Caco-2 (cell line): ENCODE results near the gene LRMDA. TPM values are rescaled to one million over a fixed set of nuclear protein-coding genes. Genes with fewer than 3 reads are reported as not detected.

Experiments used
- BruUV-seq: library from RNA; stranded (reverse); fragments of 400-500 nt; replicated peaks from 2 replicates; lab custom pipeline; 2021; lab: Mats Ljungman, UMichigan
- CTCF ChIA-PET: fragments of 300-600 bp; sonication (Branson Sonifier 250); formaldehyde crosslinking; loops from one replicate; lab custom pipeline; 2022; ENCODE audit warnings: antibody characterized with exemption; lab: Charles Lee
- POLR2A ChIA-PET: fragments of 300-600 bp; sonication (Branson Sonifier 250); formaldehyde crosslinking; loops from one replicate; lab custom pipeline; 2022; ENCODE audit warnings: antibody characterized with exemption; lab: Charles Lee
- DNase-seq, 2 experiments: peaks; one replicate each; pipeline versions ENCODE4 v3.0.0 to v3.0.0-alpha.2; 2020 to 2022
- H3K27me3 ChIP-seq: replicated peaks from 2 replicates; pipeline ENCODE4 v1.6.0; 2011; ENCODE audit warnings: low read length; ENCODE audit not compliant: control insufficient read depth, insufficient read depth
- H3K36me3 ChIP-seq: 2 replicates; pipeline ENCODE4 v1.5.1; 2011; ENCODE audit warnings: low read length; ENCODE audit not compliant: control insufficient read depth, insufficient read depth
- H3K4me1 ChIP-seq: fragments of 250-450 bp; sonication (Bioruptor Pico); 2 replicates; pipeline ENCODE4 v1.5.1; 2020; ENCODE audit warnings: mild to moderate bottlenecking
- H3K4me3 ChIP-seq: 2 replicates; pipeline ENCODE4 v1.5.1; 2011; ENCODE audit warnings: low read depth, mild to moderate bottlenecking, control low read depth, low read length
- H3K9me3 ChIP-seq: fragments of 250-450 bp; sonication (Bioruptor Pico); 2 replicates; pipeline ENCODE4 v1.5.1; 2020; ENCODE audit warnings: mild to moderate bottlenecking, moderate library complexity
- H3K27ac Mint-ChIP-seq: one replicate; pipeline ENCODE4 v1.8.0; 2022; ENCODE audit warnings: mixed read lengths; ENCODE audit not compliant: unreplicated experiment
- H3K27me3 Mint-ChIP-seq: one replicate; pipeline ENCODE4 v1.8.0; 2022; ENCODE audit warnings: mixed read lengths; ENCODE audit not compliant: insufficient read depth, unreplicated experiment
- H3K36me3 Mint-ChIP-seq: one replicate; pipeline ENCODE4 v1.8.0; 2022; ENCODE audit warnings: mild to moderate bottlenecking, mixed read lengths; ENCODE audit not compliant: insufficient read depth, unreplicated experiment
- H3K4me1 Mint-ChIP-seq: one replicate; pipeline ENCODE4 v1.8.0; 2022; ENCODE audit warnings: low read depth, mixed read lengths; ENCODE audit not compliant: unreplicated experiment
- H3K4me3 Mint-ChIP-seq: one replicate; pipeline ENCODE4 v1.8.0; 2022; ENCODE audit warnings: mild to moderate bottlenecking, moderate library complexity, mixed read lengths; ENCODE audit not compliant: unreplicated experiment
- H3K9me3 Mint-ChIP-seq: one replicate; pipeline ENCODE4 v1.8.0; 2022; ENCODE audit warnings: mixed read lengths; ENCODE audit not compliant: unreplicated experiment
- CTCF ChIP-seq, 2 experiments: fragments of 200-600 bp in 1 of 2; IDR thresholded peaks; 1 replicate in 1 of 2; 2 replicates in 1 of 2; pipeline versions ENCODE4 v1.5.1 to v1.8.0; 2011 to 2022; ENCODE audit warnings: antibody characterized with exemption in 1 of 2, control low read depth in 1 of 2, inconsistent platforms in 1 of 2, low read depth in 1 of 2, low read length in 1 of 2, mild to moderate bottlenecking in 1 of 2, moderate library complexity in 1 of 2; ENCODE audit not compliant: insufficient read depth in 1 of 2, severe bottlenecking in 1 of 2, unreplicated experiment in 1 of 2
- intact Hi-C: fragments of 100-400 bp; cut with micrococcal nuclease; formaldehyde crosslinking; loops from one replicate; pipeline ENCODE4 v1.10.0; 2022; ENCODE audit not compliant: unreplicated experiment
- total RNA-seq: library from RNA; stranded (reverse); gene quantifications from 2 replicates; pipeline ENCODE4 v1.2.3, GENCODE V29; 2022

Gene LRMDA
- total RNA-seq, 1 experiment from 2014 or later = 18.5 TPM

GRCh38 chr10:75870039-75870645 is 438.7 kb downstream of the LRMDA start:
- no peaks in the 10 kb centered on the region for H3K27me3 ChIP-seq
- POLR2A ChIA-PET = no interaction called here
- H3K36me3 ChIP-seq = no peaks in the 10 kb centered on the region
- H3K4me3 Mint-ChIP-seq = no peak overlapping the region
- CTCF ChIA-PET = interaction anchor here (0.6 kb wide), 1 partner anchor 10 kb away, joined by 3 read pairs; no protein-coding TSS in a partner anchor
- no peaks in the 10 kb centered on the region for H3K36me3 Mint-ChIP-seq
- no peaks in the 10 kb centered on the region for H3K27me3 Mint-ChIP-seq
- H3K4me1 Mint-ChIP-seq = peaks cover 9% of the 10 kb centered on the region
- no peak for DNase-seq
- H3K9me3 ChIP-seq = no peaks in the 10 kb centered on the region
- no peak overlapping the region for H3K4me3 ChIP-seq
- no peak overlapping the region for H3K27ac Mint-ChIP-seq
- H3K9me3 Mint-ChIP-seq = no peaks in the 10 kb centered on the region
- intact Hi-C loops = no loop called here
- BruUV-seq = no TSS peak
- no peak for TF ChIP-seq CTCF (IDR thresholded peaks at IDR 0.05; ENCODE audit: insufficient read depth in 1 of 2, low read depth in 1 of 2, low read length in 1 of 2, severe bottlenecking in 1 of 2, unreplicated experiment in 1 of 2)
- no peaks in the 10 kb centered on the region for H3K4me1 ChIP-seq

GRCh38 chr10:75875740-75876139 is 444.3 kb downstream of the LRMDA start:
- Mint-ChIP-seq H3K4me3 (no peak overlapping the region), H3K4me1 (peaks cover 5% of the 10 kb centered on the region), H3K9me3 (no peaks in the 10 kb centered on the region), H3K27ac (no peak overlapping the region), H3K27me3 (no peaks in the 10 kb centered on the region), H3K36me3 (peaks cover 6% of the 10 kb centered on the region)
- Histone ChIP-seq H3K36me3 (no peaks in the 10 kb centered on the region), H3K27me3 (no peaks in the 10 kb centered on the region), H3K4me3 (no peak overlapping the region), H3K4me1 (no peaks in the 10 kb centered on the region), H3K9me3 (no peaks in the 10 kb centered on the region)
- DNase-seq = no peak
- ChIA-PET POLR2A (interaction anchor here (0.6 kb wide), 1 partner anchor 10 kb away, joined by 3 read pairs; no protein-coding TSS in a partner anchor), CTCF (interaction anchor here (1.8 kb wide), 1 partner anchor 151 kb away, joined by 3 read pairs; no protein-coding TSS in a partner anchor)
- no peak for TF ChIP-seq CTCF (IDR thresholded peaks at IDR 0.05; ENCODE audit: insufficient read depth in 1 of 2, low read depth in 1 of 2, low read length in 1 of 2, severe bottlenecking in 1 of 2, unreplicated experiment in 1 of 2)
- intact Hi-C loops = no loop called here
- no TSS peak for BruUV-seq

- Mint-ChIP-seq H3K4me3 (no peak overlapping the region), H3K4me1 (no peaks in the 10 kb centered on the region), H3K27ac (no peak overlapping the region), H3K27me3 (no peaks in the 10 kb centered on the region), H3K36me3 (peaks cover 7% of the 10 kb centered on the region), H3K9me3 (no peaks in the 10 kb centered on the region)
- no peaks in the 10 kb centered on the region for H3K36me3 ChIP-seq
- ChIA-PET POLR2A (no interaction called here), CTCF (interaction anchor here (1.8 kb wide), 1 partner anchor 150 kb away, joined by 3 read pairs; no protein-coding TSS in a partner anchor)
- no peaks in the 10 kb centered on the region for H3K4me1 ChIP-seq
- intact Hi-C loops = no loop called here
- H3K9me3 ChIP-seq = no peaks in the 10 kb centered on the region
- no peak overlapping the region for H3K4me3 ChIP-seq
- DNase-seq = no peak
- no peak for TF ChIP-seq CTCF (IDR thresholded peaks at IDR 0.05; ENCODE audit: insufficient read depth in 1 of 2, low read depth in 1 of 2, low read length in 1 of 2, severe bottlenecking in 1 of 2, unreplicated experiment in 1 of 2)
- no peaks in the 10 kb centered on the region for H3K27me3 ChIP-seq
- BruUV-seq = no TSS peak
These were observed 445.3 kb downstream of the LRMDA start for GRCh38 chr10:75876710-75877109.
